BJ (cell line): ENCODE results near the gene CPPED1. TPM values are rescaled to one million over a fixed set of nuclear protein-coding genes. Genes with fewer than 3 reads are reported as not detected.

Experiments
- CTCF ChIA-PET: fragments of 350-600 bp; formaldehyde crosslinking; extraction: SDS; loops from one replicate; lab custom pipeline; 2021; ENCODE audit warnings: antibody characterized with exemption, inconsistent platforms; lab: Yijun Ruan, JAX
- POLR2A ChIA-PET: fragments of 300-600 bp; sonication (Branson Sonifier 250); formaldehyde crosslinking; extraction: SDS; loops from one replicate; lab custom pipeline; 2021; ENCODE audit warnings: antibody characterized with exemption; lab: Charles Lee
- DNase-seq: peaks from one replicate; pipeline ENCODE4 v3.0.0-alpha.2; 2011; ENCODE audit warnings: low read depth
- H3K27me3 ChIP-seq: 2 replicates; pipeline ENCODE4 v1.6.0; 2011; ENCODE audit warnings: low read length; ENCODE audit not compliant: control insufficient read depth, insufficient read depth
- H3K36me3 ChIP-seq: 2 replicates; pipeline ENCODE4 v1.5.1; 2011; ENCODE audit warnings: low read length; ENCODE audit not compliant: control insufficient read depth, insufficient read depth
- H3K4me3 ChIP-seq: 2 replicates; pipeline ENCODE4 v1.5.1; 2011; ENCODE audit warnings: low read depth, mild to moderate bottlenecking, control low read depth, low read length
- CTCF ChIP-seq: IDR thresholded peaks from 2 replicates; pipeline ENCODE4 v1.5.1; 2011; ENCODE audit warnings: low read depth, mild to moderate bottlenecking, control low read depth, inconsistent platforms, low read length, moderate library complexity; ENCODE audit not compliant: insufficient read depth
- polyA plus RNA-seq: library from polyadenylated mRNA; depleted of rRNA; stranded (reverse); fragments of >200 nt; gene quantifications from 2 replicates; pipeline ENCODE4 v1.2.3, GENCODE V29; 2011

The CPPED1 gene
- polyA plus RNA-seq, 1 experiment, result 24.1 TPM

GRCh38 chr16:12675046-12675445 is 128.6 kb downstream of the CPPED1 start:
- no peak for TF ChIP-seq CTCF
- Histone ChIP-seq H3K36me3 (no peaks in the 10 kb centered on the region), H3K27me3 (no peaks in the 10 kb centered on the region), H3K4me3 (no peak overlapping the region)
- no peak for DNase-seq
- ChIA-PET CTCF (interaction anchor here (0.9 kb wide), 1 partner anchor 20 kb away, joined by 3 read pairs; no protein-coding TSS in a partner anchor), POLR2A (no interaction called here)

- no peak for TF ChIP-seq CTCF
- ChIA-PET POLR2A (no interaction called here), CTCF (interaction anchor here (1.1 kb wide), 1 partner anchor 13 kb away, joined by 3 read pairs; no protein-coding TSS in a partner anchor)
- Histone ChIP-seq H3K4me3 (no peak overlapping the region), H3K36me3 (no peaks in the 10 kb centered on the region), H3K27me3 (no peaks in the 10 kb centered on the region)
- no peak for DNase-seq
Measured at GRCh38 chr16:12674524-12674923, 129.2 kb downstream of the CPPED1 start.

GRCh38 chr16:12674071-12674470 is 129.6 kb downstream of the CPPED1 start:
- H3K36me3 ChIP-seq, result no peaks in the 10 kb centered on the region
- H3K4me3 ChIP-seq, result no peak overlapping the region
- no peak for DNase-seq
- TF ChIP-seq CTCF, result no peak
- ChIA-PET POLR2A (no interaction called here), CTCF (interaction anchor here (1.1 kb wide), 1 partner anchor 12 kb away, joined by 3 read pairs; no protein-coding TSS in a partner anchor)
- no peaks in the 10 kb centered on the region for H3K27me3 ChIP-seq

- ChIA-PET POLR2A (interaction anchor here (0.5 kb wide), 1 partner anchor 592 kb away, joined by 5 read pairs; no protein-coding TSS in a partner anchor), CTCF (no interaction called here)
Measured at GRCh38 chr16:12673466-12673865, 130.2 kb downstream of the CPPED1 start.

GRCh38 chr16:12672986-12673385 is 130.7 kb downstream of the CPPED1 start:
- H3K36me3 ChIP-seq, result no peaks in the 10 kb centered on the region
- TF ChIP-seq CTCF, result no peak
- DNase-seq, result no peak
- no peak overlapping the region for H3K4me3 ChIP-seq
- CTCF ChIA-PET, result interaction anchor here (0.6 kb wide), 1 partner anchor 1556 kb away, joined by 3 read pairs; no protein-coding TSS in a partner anchor
- no peaks in the 10 kb centered on the region for H3K27me3 ChIP-seq
- POLR2A ChIA-PET, result no interaction called here

More at GRCh38 chr16:12673466-12673865, 130.2 kb downstream of the CPPED1 start:
- no peak for TF ChIP-seq CTCF
- Histone ChIP-seq H3K36me3 (no peaks in the 10 kb centered on the region), H3K4me3 (no peak overlapping the region), H3K27me3 (no peaks in the 10 kb centered on the region)
- no peak for DNase-seq
